Vagina (tissue), 2 donors: ENCODE measurements around the gene P2RX7. TPM values are rescaled to one million over a fixed set of nuclear protein-coding genes. Genes with fewer than 3 reads are reported as not detected.

ENCODE experiments used
- DNase-seq, 2 donors: peaks; one replicate each; pipeline ENCODE4 v3.0.0-alpha.2; 2017; ENCODE audit errors: extremely low spot score in 2 of 2
- H3K27ac ChIP-seq: fragments of 200-600 bp; sonication (generic); one replicate; pipeline ENCODE4 v1.5.1; 2019
- H3K27me3 ChIP-seq: fragments of 200-600 bp; sonication (generic); one replicate; pipeline ENCODE4 v1.5.1; 2019
- H3K36me3 ChIP-seq, 2 donors: fragments of 200-600 bp; sonication (generic); one replicate each; pipeline ENCODE4 v1.5.1; 2017 to 2019
- H3K4me1 ChIP-seq: fragments of 200-600 bp; sonication (generic); one replicate; pipeline ENCODE4 v1.5.1; 2019
- H3K4me3 ChIP-seq, 2 donors: fragments of 200-600 bp; sonication (generic); 1 replicate in 1 of 2; 2 replicates in 1 of 2; pipeline ENCODE4 v1.5.1; 2016 to 2019
- H3K9me3 ChIP-seq: fragments of 200-600 bp; sonication (generic); one replicate; pipeline ENCODE4 v1.5.1; 2019
- CTCF ChIP-seq, 3 experiments: fragments of 450-650 bp in 2 of 3; fragments of 200-600 bp in 1 of 3; sonication (generic) in 1 of 3; IDR thresholded peaks; one replicate each; pipeline ENCODE4 v1.5.1; 2017 to 2019; ENCODE audit warnings: antibody characterized with exemption in 3 of 3, mild to moderate bottlenecking in 2 of 3, moderate library complexity in 2 of 3
- POLR2A ChIP-seq, 2 donors: fragments of 450-650 bp; IDR thresholded peaks; one replicate each; pipeline ENCODE4 v1.6.1; 2017; ENCODE audit warnings: antibody characterized with exemption in 2 of 2, mild to moderate bottlenecking in 2 of 2, moderate library complexity in 2 of 2
- POLR2AphosphoS5 ChIP-seq, 2 donors: sonication (generic); formaldehyde crosslinking; IDR thresholded peaks; one replicate each; pipeline ENCODE4 v1.9.0; 2017; ENCODE audit warnings: antibody characterized with exemption in 2 of 2, mild to moderate bottlenecking in 2 of 2, low read depth in 1 of 2; ENCODE audit not compliant: insufficient read depth in 1 of 2
- intact Hi-C: fragments of 100-400 bp; cut with DNase I; formaldehyde crosslinking; loops from one replicate; pipeline ENCODE4 v1.15.1; 2023
- total RNA-seq: library from RNA; depleted of rRNA; stranded (reverse); fragments of >200 nt; gene quantifications from one replicate; pipeline ENCODE4 v1.2.3, GENCODE V29; 2016

P2RX7 gene
- total RNA-seq, 1 donor from 2014 or later, result 8.6 TPM

GRCh38 chr12:121127501-121127900 is 5.2 kb upstream of the P2RX7 start:
- H3K27ac ChIP-seq, result no peak overlapping the region
- no peaks in the 10 kb centered on the region for H3K27me3 ChIP-seq
- TF ChIP-seq POLR2A (IDR thresholded peaks at IDR 0.05) (no peak), CTCF (IDR thresholded peaks at IDR 0.05) (no peak), POLR2AphosphoS5 (IDR thresholded peaks at IDR 0.05; ENCODE audit: insufficient read depth in 1 of 2, low read depth in 1 of 2) (no peak)
- intact Hi-C loops, result no loop called here
- H3K4me1 ChIP-seq, result peaks cover 28% of the 10 kb centered on the region
- no peaks in the 10 kb centered on the region for H3K36me3 ChIP-seq
- no peak overlapping the region for H3K4me3 ChIP-seq
- DNase-seq, result no peak
- no peaks in the 10 kb centered on the region for H3K9me3 ChIP-seq

- DNase-seq, result peak in 1 of 2 donors; percentile 90
- Histone ChIP-seq H3K27ac (peak overlapping the region; percentile 74), H3K27me3 (no peaks in the 10 kb centered on the region), H3K9me3 (no peaks in the 10 kb centered on the region), H3K4me3 (peak overlapping the region; percentile 2 to 9), H3K36me3 (no peaks in the 10 kb centered on the region), H3K4me1 (peaks cover 44% of the 10 kb centered on the region)
- TF ChIP-seq POLR2AphosphoS5 (IDR thresholded peaks at IDR 0.05; ENCODE audit: insufficient read depth in 1 of 2, low read depth in 1 of 2) (peak in 1 of 2 donors; percentile 57), POLR2A (IDR thresholded peaks at IDR 0.05) (no peak)
- intact Hi-C loops, result no loop called here
These were observed 3.5 kb upstream of the P2RX7 start for GRCh38 chr12:121128908-121129810.

GRCh38 chr12:121129811-121130147 is 2.9 kb upstream of the P2RX7 start:
- no peak overlapping the region for H3K4me3 ChIP-seq
- peaks cover 50% of the 10 kb centered on the region for H3K4me1 ChIP-seq
- intact Hi-C loops, result no loop called here

GRCh38 chr12:121130866-121131373 is 1.8 kb upstream of the P2RX7 start:
- H3K4me1 ChIP-seq, result peaks cover 52% of the 10 kb centered on the region
- H3K27ac ChIP-seq, result peak overlapping the region; percentile 24
- no peaks in the 10 kb centered on the region for H3K9me3 ChIP-seq
- DNase-seq, result no peak
- TF ChIP-seq POLR2AphosphoS5 (IDR thresholded peaks at IDR 0.05; ENCODE audit: insufficient read depth in 1 of 2, low read depth in 1 of 2), result no peak
- TF ChIP-seq CTCF (IDR thresholded peaks at IDR 0.05), result no peak
- TF ChIP-seq POLR2A (IDR thresholded peaks at IDR 0.05), result no peak
- intact Hi-C loops, result no loop called here
- H3K36me3 ChIP-seq, result no peaks in the 10 kb centered on the region
- no peak overlapping the region for H3K4me3 ChIP-seq
- no peaks in the 10 kb centered on the region for H3K27me3 ChIP-seq

More at GRCh38 chr12:121129811-121130147, 2.9 kb upstream of the P2RX7 start:
- Histone ChIP-seq H3K27me3 (no peaks in the 10 kb centered on the region), H3K36me3 (no peaks in the 10 kb centered on the region), H3K9me3 (no peaks in the 10 kb centered on the region), H3K27ac (peak overlapping the region; percentile 74)
- DNase-seq, result no peak
- TF ChIP-seq POLR2AphosphoS5 (IDR thresholded peaks at IDR 0.05; ENCODE audit: insufficient read depth in 1 of 2, low read depth in 1 of 2), result no peak
- no peak for TF ChIP-seq CTCF (IDR thresholded peaks at IDR 0.05)
- no peak for TF ChIP-seq POLR2A (IDR thresholded peaks at IDR 0.05)

- Histone ChIP-seq H3K27ac (peak overlapping the region; percentile 86), H3K4me1 (peaks cover 52% of the 10 kb centered on the region), H3K36me3 (no peaks in the 10 kb centered on the region), H3K4me3 (no peak overlapping the region), H3K9me3 (no peaks in the 10 kb centered on the region), H3K27me3 (no peaks in the 10 kb centered on the region)
- intact Hi-C loops, result no loop called here
- TF ChIP-seq POLR2A (IDR thresholded peaks at IDR 0.05) (no peak), CTCF (IDR thresholded peaks at IDR 0.05) (no peak), POLR2AphosphoS5 (IDR thresholded peaks at IDR 0.05; ENCODE audit: insufficient read depth in 1 of 2, low read depth in 1 of 2) (no peak)
- no peak for DNase-seq
These were observed 735 bp upstream of the P2RX7 start for GRCh38 chr12:121131941-121132341.
